ENCODE results near the gene RHD.
"Not testable (repeated sequence)": the region's sequence is repeated elsewhere in the genome, so short reads cannot be mapped to it uniquely, and the experiment has no call there.

DNA sequence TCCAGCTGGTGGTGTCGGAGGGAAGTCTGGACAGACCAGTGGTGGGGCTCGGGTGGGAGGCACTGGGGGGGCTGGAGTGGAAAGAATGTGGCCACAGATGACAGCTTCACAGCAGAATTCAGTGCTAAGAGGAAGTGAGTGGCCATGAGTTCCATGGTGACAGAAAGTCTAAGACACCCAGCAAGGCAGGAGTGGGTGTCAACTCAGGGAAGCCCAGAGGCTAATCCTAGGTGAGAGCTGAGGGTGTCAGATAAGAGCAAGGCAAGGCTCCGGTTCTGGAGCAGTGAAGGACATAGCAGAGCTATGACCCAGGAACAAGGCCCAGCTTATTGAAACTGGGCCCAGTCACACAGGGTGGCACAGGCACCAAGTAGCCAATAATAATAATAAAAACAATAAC, 30.0 kb downstream of the RHD start:
- not testable (repeated sequence) for TF ChIP-seq MTA2 (IDR thresholded peaks at IDR 0.05; ENCODE audit: low read depth); EP300 (IDR thresholded peaks at IDR 0.05; ENCODE audit: borderline replicate concordance in 1 of 2, control insufficient read depth in 1 of 2, low read depth in 2 of 2, low read length in 2 of 2); NR2C2 (IDR thresholded peaks at IDR 0.05; ENCODE audit: borderline replicate concordance, control insufficient read depth, insufficient read length, low read depth); CTCF (IDR thresholded peaks at IDR 0.05 in 2 of 3, conservative IDR thresholded peaks at IDR 0.05 in 1 of 3; ENCODE audit: control insufficient read depth in 2 of 3, extremely low read depth in 1 of 3, insufficient read depth in 1 of 3, low read depth in 3 of 3, low read length in 3 of 3); BMI1 (IDR thresholded peaks at IDR 0.05; ENCODE audit: borderline replicate concordance)
